Vagina (tissue), 2 donors: ENCODE measurements around the gene CR1L.
"Not testable (repeated sequence)": the region's sequence is repeated elsewhere in the genome, so short reads cannot be mapped to it uniquely, and the experiment has no call there.

ENCODE experiments used
- POLR2A ChIP-seq, 2 donors: fragments of 450-650 bp; IDR thresholded peaks; one replicate each; pipeline ENCODE4 v1.6.1; 2017; ENCODE audit warnings: antibody characterized with exemption in 2 of 2, mild to moderate bottlenecking in 2 of 2, moderate library complexity in 2 of 2
- POLR2AphosphoS5 ChIP-seq, 2 donors: sonication (generic); formaldehyde crosslinking; IDR thresholded peaks; one replicate each; pipeline ENCODE4 v1.9.0; 2017; ENCODE audit warnings: antibody characterized with exemption in 2 of 2, mild to moderate bottlenecking in 2 of 2, low read depth in 1 of 2; ENCODE audit not compliant: insufficient read depth in 1 of 2
- TF ChIP-seq, protein P1 (sequence below), 3 experiments: fragments of 450-650 bp in 2 of 3; fragments of 200-600 bp in 1 of 3; sonication (generic) in 1 of 3; IDR thresholded peaks; one replicate each; pipeline ENCODE4 v1.5.1; 2017 to 2019; ENCODE audit warnings: antibody characterized with exemption in 3 of 3, mild to moderate bottlenecking in 2 of 3, moderate library complexity in 2 of 3

DNA sequence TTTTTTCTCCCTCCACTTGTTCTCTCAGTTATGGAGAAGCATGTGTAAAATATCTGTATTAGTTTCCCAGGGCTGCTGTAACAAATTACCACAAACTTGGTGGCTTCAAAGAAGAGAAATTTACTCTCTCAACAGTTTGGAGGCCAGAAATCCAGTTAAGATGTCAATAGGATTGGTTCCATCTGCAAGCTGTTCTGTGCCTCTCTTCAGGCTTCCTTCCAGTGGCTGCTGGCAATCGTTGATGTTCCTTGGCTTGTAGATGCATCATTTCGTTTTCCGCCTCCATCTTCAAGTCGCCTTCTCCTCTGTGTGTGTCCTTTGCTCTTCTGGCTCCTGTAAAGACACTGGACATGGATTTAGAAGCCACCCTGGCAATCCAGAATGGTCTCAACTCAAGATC, 45.6 kb downstream of the CR1L start:
- TF ChIP-seq, protein P1, sequence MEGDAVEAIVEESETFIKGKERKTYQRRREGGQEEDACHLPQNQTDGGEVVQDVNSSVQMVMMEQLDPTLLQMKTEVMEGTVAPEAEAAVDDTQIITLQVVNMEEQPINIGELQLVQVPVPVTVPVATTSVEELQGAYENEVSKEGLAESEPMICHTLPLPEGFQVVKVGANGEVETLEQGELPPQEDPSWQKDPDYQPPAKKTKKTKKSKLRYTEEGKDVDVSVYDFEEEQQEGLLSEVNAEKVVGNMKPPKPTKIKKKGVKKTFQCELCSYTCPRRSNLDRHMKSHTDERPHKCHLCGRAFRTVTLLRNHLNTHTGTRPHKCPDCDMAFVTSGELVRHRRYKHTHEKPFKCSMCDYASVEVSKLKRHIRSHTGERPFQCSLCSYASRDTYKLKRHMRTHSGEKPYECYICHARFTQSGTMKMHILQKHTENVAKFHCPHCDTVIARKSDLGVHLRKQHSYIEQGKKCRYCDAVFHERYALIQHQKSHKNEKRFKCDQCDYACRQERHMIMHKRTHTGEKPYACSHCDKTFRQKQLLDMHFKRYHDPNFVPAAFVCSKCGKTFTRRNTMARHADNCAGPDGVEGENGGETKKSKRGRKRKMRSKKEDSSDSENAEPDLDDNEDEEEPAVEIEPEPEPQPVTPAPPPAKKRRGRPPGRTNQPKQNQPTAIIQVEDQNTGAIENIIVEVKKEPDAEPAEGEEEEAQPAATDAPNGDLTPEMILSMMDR (IDR thresholded peaks at IDR 0.05), result not testable (repeated sequence)
- TF ChIP-seq POLR2A (IDR thresholded peaks at IDR 0.05); POLR2AphosphoS5 (IDR thresholded peaks at IDR 0.05; ENCODE audit: insufficient read depth in 1 of 2, low read depth in 1 of 2): not testable (repeated sequence)
